OCI-LY3 (cell line): ENCODE data around the gene CYP3A4.

Experiments used
- CTCF ChIP-seq: fragments of 200-600, 300-600 bp; sonication (generic); IDR thresholded peaks from 2 replicates; pipeline ENCODE4 v1.5.1; 2014; ENCODE audit warnings: antibody characterized with exemption, low read length, low read depth
- EZH2phosphoT487 ChIP-seq: fragments of 200-600 bp; shearing (Covaris generic); IDR thresholded peaks from 2 replicates; pipeline ENCODE4 v1.6.1; 2018; ENCODE audit warnings: antibody characterized with exemption, mixed run types, low read depth

GRCh38 chr7:99824091-99824490, 40.1 kb upstream of the CYP3A4 start:
- TF ChIP-seq CTCF (no peak), EZH2phosphoT487 (no peak)
